ENCODE measurements around the gene PIGN.
A peak's percentile ranks its signal among the peaks of the same experiment; 100 is the strongest.

PIGN gene, protein sequence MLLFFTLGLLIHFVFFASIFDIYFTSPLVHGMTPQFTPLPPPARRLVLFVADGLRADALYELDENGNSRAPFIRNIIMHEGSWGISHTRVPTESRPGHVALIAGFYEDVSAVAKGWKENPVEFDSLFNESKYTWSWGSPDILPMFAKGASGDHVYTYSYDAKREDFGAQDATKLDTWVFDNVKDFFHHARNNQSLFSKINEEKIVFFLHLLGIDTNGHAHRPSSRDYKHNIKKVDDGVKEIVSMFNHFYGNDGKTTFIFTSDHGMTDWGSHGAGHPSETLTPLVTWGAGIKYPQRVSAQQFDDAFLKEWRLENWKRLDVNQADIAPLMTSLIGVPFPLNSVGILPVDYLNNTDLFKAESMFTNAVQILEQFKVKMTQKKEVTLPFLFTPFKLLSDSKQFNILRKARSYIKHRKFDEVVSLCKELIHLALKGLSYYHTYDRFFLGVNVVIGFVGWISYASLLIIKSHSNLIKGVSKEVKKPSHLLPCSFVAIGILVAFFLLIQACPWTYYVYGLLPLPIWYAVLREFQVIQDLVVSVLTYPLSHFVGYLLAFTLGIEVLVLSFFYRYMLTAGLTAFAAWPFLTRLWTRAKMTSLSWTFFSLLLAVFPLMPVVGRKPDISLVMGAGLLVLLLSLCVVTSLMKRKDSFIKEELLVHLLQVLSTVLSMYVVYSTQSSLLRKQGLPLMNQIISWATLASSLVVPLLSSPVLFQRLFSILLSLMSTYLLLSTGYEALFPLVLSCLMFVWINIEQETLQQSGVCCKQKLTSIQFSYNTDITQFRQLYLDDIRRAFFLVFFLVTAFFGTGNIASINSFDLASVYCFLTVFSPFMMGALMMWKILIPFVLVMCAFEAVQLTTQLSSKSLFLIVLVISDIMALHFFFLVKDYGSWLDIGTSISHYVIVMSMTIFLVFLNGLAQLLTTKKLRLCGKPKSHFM

DNA sequence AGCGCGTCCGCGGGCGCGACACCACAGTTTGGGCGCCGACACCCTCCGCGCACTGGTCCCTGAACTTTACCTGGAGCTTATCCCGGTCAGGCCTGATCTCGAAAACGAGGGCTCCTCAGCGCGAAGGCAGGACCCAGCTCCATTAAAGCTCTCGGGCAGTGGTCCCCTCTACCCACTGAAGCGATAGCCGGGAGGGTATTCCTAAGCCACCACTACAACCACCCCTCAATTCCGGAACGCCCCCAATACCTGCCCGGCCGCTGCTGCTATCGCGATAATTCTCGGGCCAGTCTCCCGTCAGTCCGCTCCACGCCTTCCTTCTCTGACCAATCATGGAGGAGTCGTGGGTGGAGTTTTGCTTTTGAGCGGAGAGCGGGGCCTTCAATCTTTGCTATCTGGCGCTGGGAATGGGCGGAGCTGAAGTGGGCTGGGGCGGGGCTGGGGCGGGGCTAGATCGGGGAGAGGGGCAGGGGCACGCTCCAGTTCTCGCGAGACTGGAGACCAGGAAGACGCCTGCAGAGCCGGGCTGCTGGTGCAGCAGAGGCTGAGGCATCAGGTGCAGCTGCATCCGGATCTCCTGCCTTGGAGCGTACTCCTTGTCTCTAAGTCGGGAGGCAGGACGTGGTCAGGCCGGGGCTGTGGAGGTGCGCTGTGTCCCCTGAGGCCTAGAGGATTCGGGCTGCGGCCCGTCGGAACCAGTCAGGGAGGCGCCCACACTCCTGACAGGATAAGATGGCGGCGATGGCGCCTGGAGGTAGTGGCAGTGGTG lies at the start of gene PIGN, which contains the start of gene RELCH:
PIGN (minus strand) TSS at position 283 of the 769 bp plus-strand sequence. CDS start 25,703 bp downstream, outside the sequence.
RELCH (plus strand) TSS at position 482 of the 769 bp plus-strand sequence; CDS start at position 733, 251 bp downstream.
- DNase-seq (ENCODE audit: low read depth): peak; percentile 98
- H3K4me3 ChIP-seq (ENCODE audit: low read depth, low read length): peak within 1 kb of the TSS; percentile 80
- TF ChIP-seq CTCF (IDR thresholded peaks at IDR 0.05; ENCODE audit: low read depth, low read length) (no peak), POLR2A (IDR thresholded peaks at IDR 0.05; ENCODE audit: extremely low read depth, insufficient read length) (peak; percentile 80), MYC (IDR thresholded peaks at IDR 0.05; ENCODE audit: low read depth, low read length) (peak; percentile 3; the same call in 1 of the 2 replicates)

DNA sequence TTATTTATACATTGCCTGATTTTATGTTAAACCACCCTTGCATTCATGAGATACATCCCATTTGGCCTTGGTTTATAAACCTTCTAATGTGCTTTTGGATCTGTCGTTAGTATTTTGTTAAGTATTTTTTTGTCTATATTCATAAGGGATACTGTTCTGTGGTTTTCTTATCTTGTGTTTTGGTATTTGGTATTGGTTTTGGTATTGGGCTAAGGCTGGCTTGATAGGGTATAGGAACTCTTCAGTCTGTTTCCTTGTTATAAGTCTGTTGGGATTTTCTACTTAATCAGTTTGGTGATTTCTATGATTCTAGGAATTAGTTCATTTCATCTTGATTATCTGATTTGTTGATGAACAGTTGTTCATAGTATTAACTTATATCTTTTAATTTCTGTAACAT lies 49.4 kb upstream of the PIGN start:
- DNase-seq (ENCODE audit: low read depth): no peak
- no peak overlapping the region for H3K4me3 ChIP-seq (ENCODE audit: low read depth, low read length)
- TF ChIP-seq CTCF (IDR thresholded peaks at IDR 0.05; ENCODE audit: low read depth, low read length) (no peak), POLR2A (IDR thresholded peaks at IDR 0.05; ENCODE audit: extremely low read depth, insufficient read length) (no peak), MAX (IDR thresholded peaks at IDR 0.05; ENCODE audit: low read depth, low read length) (no peak), MYC (IDR thresholded peaks at IDR 0.05; ENCODE audit: low read depth, low read length) (no peak)

- no peak for DNase-seq (ENCODE audit: low read depth)
- H3K4me3 ChIP-seq (ENCODE audit: low read depth, low read length): no peak overlapping the region
- no peak for TF ChIP-seq CTCF (IDR thresholded peaks at IDR 0.05; ENCODE audit: low read depth, low read length)
- no peak for TF ChIP-seq MYC (IDR thresholded peaks at IDR 0.05; ENCODE audit: low read depth, low read length)
- no peak for TF ChIP-seq POLR2A (IDR thresholded peaks at IDR 0.05; ENCODE audit: extremely low read depth, insufficient read length)
- no peak for TF ChIP-seq MAX (IDR thresholded peaks at IDR 0.05; ENCODE audit: low read depth, low read length)
Measured at GRCh38 chr18:62226047-62226446, 39.2 kb upstream of the PIGN start.

GRCh38 chr18:62224229-62224628 lies 37.4 kb upstream of the PIGN start:
- TF ChIP-seq MAX (IDR thresholded peaks at IDR 0.05; ENCODE audit: low read depth, low read length) (no peak), MYC (IDR thresholded peaks at IDR 0.05; ENCODE audit: low read depth, low read length) (no peak), CTCF (IDR thresholded peaks at IDR 0.05; ENCODE audit: low read depth, low read length) (no peak), POLR2A (IDR thresholded peaks at IDR 0.05; ENCODE audit: extremely low read depth, insufficient read length) (no peak)
- no peak overlapping the region for H3K4me3 ChIP-seq (ENCODE audit: low read depth, low read length)
- DNase-seq (ENCODE audit: low read depth): no peak

- DNase-seq (ENCODE audit: low read depth): no peak
- no peak for TF ChIP-seq MYC (IDR thresholded peaks at IDR 0.05; ENCODE audit: low read depth, low read length)
- no peak overlapping the region for H3K4me3 ChIP-seq (ENCODE audit: low read depth, low read length)
Measured at GRCh38 chr18:62214790-62215189, 27.9 kb upstream of the PIGN start.
